Nucleus accumbens (tissue), 56 donors: ENCODE measurements around the gene RALGPS2.
"Not testable (repeated sequence)": the region's sequence is repeated elsewhere in the genome, so short reads cannot be mapped to it uniquely, and the experiment has no call there.

Experiments used
- DNase-seq, 56 donors: peaks; one replicate each; lab custom pipeline; 2025; lab: John Stamatoyannopoulos, UW

RALGPS2 gene

GRCh38 chr1:178718520-178718919 is 6.5 kb upstream of the RALGPS2 start:
- DNase-seq = no peak

DNA sequence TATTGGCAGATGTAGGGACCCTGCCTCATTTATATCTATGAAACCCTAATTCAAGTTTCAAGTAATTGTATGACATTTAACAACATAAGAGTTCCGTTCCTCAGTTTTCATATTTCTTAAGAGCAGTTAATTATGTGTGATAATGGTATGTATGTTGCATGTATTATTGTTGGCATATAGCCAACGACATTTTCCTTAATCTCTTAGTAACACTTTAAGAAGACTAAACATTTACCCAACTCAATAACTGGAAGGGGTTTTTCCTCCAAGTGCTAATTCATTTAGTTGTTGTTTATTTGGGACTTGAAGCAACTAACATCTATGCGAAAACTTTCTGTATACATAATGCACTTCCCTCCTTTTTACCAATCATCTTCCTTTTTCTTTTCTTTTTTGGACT is 1.5 kb upstream of the RALGPS2 start:
- no peak for DNase-seq

DNA sequence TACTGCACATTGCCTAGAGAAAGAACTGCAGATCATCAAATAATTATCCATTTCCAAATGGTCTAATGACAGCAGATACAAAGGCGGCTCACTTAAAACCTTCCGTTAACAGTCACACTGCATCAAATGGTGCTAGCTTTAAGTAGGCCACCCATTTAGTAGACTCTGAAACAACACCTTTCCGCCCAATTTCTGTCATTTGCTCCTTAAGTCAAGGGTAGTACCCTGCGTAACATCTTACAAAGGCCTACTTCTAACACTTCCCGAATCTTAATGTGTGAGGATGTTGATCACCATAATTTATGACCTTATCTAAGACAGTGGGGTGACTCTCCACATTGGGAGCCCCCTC is 692 bp upstream of the RALGPS2 start:
- no peak for DNase-seq

- DNase-seq = peak in 22 of 56 donors; percentile 3 to 67 (median 27)
Measured at GRCh38 chr1:178725466-178726086, 532 bp downstream of the RALGPS2 start.

- DNase-seq = peak in 53 of 56 donors; percentile 1 to 81 (median 34)
Measured at GRCh38 chr1:178726087-178726517, 1.1 kb downstream of the RALGPS2 start.

DNA sequence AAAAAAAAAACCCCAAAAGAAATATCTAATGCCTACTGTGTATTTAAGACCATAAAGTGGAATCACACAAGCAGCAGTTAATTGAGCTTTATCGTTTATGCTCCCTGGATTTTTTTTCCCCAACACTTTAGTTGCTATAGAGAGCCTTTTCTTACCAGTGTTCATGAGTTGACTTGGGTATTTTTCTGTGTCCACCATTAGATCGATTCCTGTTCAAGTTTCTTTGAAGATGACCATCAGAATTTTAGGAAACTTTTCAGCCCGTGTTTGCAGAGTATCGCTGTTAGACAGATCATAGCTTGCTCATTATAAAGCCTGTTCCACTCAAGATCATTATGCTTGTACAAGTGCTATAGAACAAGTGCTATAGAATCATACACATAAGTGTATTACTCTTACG is 1.5 kb downstream of the RALGPS2 start:
- no peak for DNase-seq

DNA sequence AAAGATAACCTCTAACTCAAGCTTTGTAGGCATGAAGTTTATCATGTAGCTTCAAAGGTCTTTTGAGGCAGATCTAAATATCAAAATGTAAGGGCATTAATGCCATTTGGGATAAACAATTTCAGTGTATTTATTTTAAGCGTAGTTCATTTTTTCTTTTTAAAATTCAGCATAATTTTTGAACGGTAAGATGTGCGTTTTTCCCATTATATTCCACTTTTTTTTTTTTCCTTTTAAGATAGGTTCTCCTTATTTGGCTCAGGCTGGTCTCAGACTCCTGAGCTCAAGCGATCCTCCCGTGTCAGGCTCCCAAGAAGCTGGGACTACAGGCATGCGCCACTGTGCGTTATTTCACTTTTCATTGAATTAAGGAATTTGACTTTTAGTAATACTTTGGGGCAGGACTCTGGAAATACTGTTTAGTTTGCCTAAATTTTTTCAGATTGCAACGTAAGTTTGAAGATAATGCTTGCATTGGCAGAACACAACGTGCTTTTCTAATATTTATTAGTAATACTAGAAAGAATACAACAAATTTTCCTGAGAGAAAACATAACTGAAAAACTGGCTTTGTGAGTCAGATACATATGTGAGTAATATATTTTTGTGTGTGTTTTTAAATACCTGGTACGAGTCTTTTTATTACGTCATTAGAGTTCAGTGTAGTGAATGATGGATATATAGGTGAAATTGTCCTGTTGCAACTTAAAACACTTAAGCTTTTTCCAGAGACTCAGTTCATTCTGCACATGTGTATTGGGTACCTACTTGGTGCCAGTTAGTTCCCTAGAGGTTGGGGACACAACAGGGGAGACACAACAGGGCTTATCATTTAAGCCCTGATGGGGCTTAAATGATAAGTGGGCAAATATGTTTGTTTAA is 2.2 kb downstream of the RALGPS2 start:
- peak in 1 of 56 donors; percentile 3 for DNase-seq

GRCh38 chr1:178733972-178734371 is 8.9 kb downstream of the RALGPS2 start:
- no peak for DNase-seq

- DNase-seq = no peak
Measured at GRCh38 chr1:178738780-178739179, 13.7 kb downstream of the RALGPS2 start.

DNA sequence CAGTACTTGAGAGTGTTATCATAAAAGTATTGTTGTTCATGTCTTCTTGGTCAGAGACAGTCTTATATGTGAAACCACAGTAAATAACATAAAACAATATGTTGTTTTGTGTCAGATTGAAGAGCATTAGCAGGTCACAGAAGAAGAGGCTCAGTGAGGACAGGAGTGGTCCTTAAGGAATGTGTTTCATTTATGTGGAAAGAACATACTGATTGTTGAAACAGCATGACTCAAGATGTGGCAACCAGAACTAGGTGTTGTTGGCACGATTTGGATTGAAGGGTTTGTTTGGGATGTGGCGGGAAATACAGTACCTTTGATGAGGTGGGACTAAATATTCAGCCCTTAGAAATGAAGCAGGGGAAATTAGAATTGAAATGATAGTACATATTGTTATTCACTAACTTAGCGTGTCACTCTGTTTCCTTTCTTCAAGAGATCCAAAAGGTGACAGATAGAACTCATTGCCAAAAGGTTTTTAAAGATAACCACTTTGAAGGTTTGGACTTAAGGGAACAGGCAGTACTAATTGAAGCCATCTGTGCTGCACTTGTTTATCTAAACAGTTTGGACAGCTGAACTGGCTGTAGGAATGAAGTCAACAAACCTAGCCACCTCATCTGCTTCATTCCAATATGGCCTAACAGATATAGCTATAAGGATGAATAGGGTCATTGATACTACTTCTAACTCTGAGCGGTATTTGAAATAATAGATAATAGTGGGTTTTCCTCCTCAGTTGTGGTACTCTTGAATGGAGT is 14.4 kb downstream of the RALGPS2 start:
- DNase-seq = no peak

- no peak for DNase-seq
Measured at GRCh38 chr1:178740491-178740890, 15.4 kb downstream of the RALGPS2 start.

DNA sequence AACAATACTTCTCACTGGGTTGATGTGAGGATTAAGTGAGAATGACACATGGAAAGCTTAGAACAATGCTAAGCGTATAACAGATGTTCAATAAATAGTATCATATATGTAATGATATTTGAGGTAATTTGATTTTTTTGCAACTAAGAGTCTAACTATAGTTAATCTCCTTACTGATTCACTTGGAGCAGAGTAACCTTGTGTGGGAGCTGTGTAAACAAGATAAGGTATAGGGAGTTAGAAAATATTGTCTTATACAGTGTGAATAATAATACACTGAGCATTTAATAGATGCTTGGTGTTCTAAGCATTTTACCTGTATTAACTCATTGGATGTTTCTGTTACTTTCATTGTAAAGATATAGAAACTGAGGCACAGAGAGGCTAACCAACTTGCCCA is 15.9 kb downstream of the RALGPS2 start:
- DNase-seq = no peak

DNA sequence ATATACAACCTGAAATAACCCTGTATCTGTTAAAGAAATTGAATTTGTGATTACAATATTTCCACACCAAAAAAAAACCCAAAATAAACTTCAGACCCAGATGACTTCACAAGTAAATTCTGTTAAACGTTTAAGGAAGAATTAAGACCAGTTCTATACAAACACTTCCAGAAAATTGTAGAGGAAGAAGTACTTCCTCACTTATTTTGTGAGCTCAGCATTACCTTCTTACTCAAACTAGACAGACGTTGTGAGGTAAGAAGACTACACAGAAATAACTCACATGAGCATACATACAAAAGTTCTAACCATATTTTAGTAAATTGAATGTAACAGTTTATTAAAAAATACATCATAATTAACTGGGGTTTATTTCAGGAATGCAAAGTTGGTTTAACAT is 18.8 kb downstream of the RALGPS2 start:
- no peak for DNase-seq

DNA sequence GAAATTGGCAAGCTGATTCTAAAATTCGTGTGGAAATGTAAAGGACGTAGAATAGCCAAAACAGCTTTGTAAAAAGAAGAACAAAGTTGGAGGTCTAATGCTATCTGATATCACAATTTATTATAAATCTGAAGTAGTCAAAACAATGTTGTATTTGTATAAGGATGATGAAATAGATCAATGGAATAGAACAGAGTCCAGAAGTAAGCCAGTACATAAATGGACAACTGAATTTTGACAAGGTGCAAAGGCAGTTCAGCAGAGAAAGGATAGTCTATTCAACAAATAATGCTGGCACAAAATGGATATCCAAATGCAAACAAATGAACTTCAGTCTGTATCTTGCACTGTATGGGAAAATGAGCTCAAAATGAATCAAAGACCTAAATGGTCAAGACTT is 20.2 kb downstream of the RALGPS2 start:
- DNase-seq = no peak

GRCh38 chr1:178746345-178746744 is 21.3 kb downstream of the RALGPS2 start:
- no peak for DNase-seq

- DNase-seq = not testable (repeated sequence)
Measured at GRCh38 chr1:178747361-178747760, 22.3 kb downstream of the RALGPS2 start.

GRCh38 chr1:178749581-178750166 is 24.6 kb downstream of the RALGPS2 start:
- no peak for DNase-seq

DNA sequence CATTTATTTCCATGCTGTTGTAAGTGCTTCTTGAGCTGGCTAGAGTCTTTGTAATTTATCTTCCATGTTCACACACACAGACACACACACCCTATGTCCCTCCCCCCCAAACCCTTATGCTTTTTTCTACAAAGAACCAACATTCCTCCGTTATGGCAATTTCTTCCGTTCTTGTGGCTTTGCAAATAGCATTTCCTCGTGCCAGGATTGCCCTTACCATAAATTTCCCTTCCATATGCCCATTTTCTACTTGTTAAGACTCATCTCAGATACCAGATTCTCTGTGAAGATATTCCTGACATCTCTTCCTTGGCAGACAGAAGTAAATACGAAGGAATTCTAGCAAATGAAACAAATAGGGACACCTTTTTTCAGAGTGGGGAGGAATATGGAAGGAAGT is 26.0 kb downstream of the RALGPS2 start:
- no peak for DNase-seq

GRCh38 chr1:178752891-178753290 is 27.8 kb downstream of the RALGPS2 start:
- no peak for DNase-seq

- not testable (repeated sequence) for DNase-seq
Measured at GRCh38 chr1:178754655-178755256, 29.7 kb downstream of the RALGPS2 start.
